Lower lobe of right lung (tissue), 2 donors: ENCODE measurements around the gene DUSP16. TPM values are rescaled to one million over a fixed set of nuclear protein-coding genes. Genes with fewer than 3 reads are reported as not detected.
A peak's percentile ranks its signal among the peaks of the same experiment; 100 is the strongest.
"Not testable (repeated sequence)": the region's sequence is repeated elsewhere in the genome, so short reads cannot be mapped to it uniquely, and the experiment has no call there.

Experiments
- ATAC-seq, 2 donors: fragments of 200-7000 bp; cut with Tn5 transposase; one replicate each; pipeline ENCODE4 v1.9.1; 2020 to 2022; ENCODE audit warnings: mild to moderate bottlenecking in 2 of 2, moderate library complexity in 2 of 2
- DNase-seq: peaks from one replicate; pipeline ENCODE4 v3.0.0-alpha.2; 2020
- H3K27ac ChIP-seq: fragments of 200-600 bp; one replicate; pipeline ENCODE4 v1.8.0; 2022
- H3K27me3 ChIP-seq: fragments of 200-600 bp; one replicate; pipeline ENCODE4 v1.8.0; 2022; ENCODE audit warnings: low read depth
- H3K36me3 ChIP-seq: fragments of 200-600 bp; one replicate; pipeline ENCODE4 v1.8.0; 2022; ENCODE audit warnings: mild to moderate bottlenecking
- H3K4me1 ChIP-seq: fragments of 200-600 bp; one replicate; pipeline ENCODE4 v1.8.0; 2022
- H3K4me3 ChIP-seq: fragments of 200-600 bp; one replicate; pipeline ENCODE4 v1.8.0; 2022; ENCODE audit warnings: mild to moderate bottlenecking
- H3K9me3 ChIP-seq: fragments of 200-600 bp; one replicate; pipeline ENCODE4 v1.8.0; 2022
- intact Hi-C: fragments of 100-400 bp; cut with DNase I; formaldehyde crosslinking; loops from one replicate; pipeline ENCODE4 v1.11.0; 2022
- total RNA-seq: library from RNA; stranded (reverse); fragmentation: NEBNext Ultra II Directional; extraction: Animal tissue kit (Norgen Biotek cat#: 25700); gene quantifications from one replicate; pipeline ENCODE4 v1.2.1, GENCODE V29; 2021
- TF ChIP-seq, protein P1 (sequence below): fragments of 200-600 bp; IDR thresholded peaks from one replicate; pipeline ENCODE4 v1.8.0; 2022; ENCODE audit warnings: antibody characterized with exemption, mild to moderate bottlenecking
- donor health status: DM: no; HTN: yes; CAD: no; lungs with severe emphysema.

DUSP16 gene
- total RNA-seq, 1 donor from 2014 or later, result 44.0 TPM

GRCh38 chr12:12599750-12600643 is 37.3 kb upstream of the DUSP16 start:
- no peaks in the 10 kb centered on the region for H3K36me3 ChIP-seq
- no peaks in the 10 kb centered on the region for H3K4me1 ChIP-seq
- TF ChIP-seq, protein P1, sequence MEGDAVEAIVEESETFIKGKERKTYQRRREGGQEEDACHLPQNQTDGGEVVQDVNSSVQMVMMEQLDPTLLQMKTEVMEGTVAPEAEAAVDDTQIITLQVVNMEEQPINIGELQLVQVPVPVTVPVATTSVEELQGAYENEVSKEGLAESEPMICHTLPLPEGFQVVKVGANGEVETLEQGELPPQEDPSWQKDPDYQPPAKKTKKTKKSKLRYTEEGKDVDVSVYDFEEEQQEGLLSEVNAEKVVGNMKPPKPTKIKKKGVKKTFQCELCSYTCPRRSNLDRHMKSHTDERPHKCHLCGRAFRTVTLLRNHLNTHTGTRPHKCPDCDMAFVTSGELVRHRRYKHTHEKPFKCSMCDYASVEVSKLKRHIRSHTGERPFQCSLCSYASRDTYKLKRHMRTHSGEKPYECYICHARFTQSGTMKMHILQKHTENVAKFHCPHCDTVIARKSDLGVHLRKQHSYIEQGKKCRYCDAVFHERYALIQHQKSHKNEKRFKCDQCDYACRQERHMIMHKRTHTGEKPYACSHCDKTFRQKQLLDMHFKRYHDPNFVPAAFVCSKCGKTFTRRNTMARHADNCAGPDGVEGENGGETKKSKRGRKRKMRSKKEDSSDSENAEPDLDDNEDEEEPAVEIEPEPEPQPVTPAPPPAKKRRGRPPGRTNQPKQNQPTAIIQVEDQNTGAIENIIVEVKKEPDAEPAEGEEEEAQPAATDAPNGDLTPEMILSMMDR, result no peak
- ATAC-seq, result no peak
- no peaks in the 10 kb centered on the region for H3K9me3 ChIP-seq
- no peak overlapping the region for H3K27ac ChIP-seq
- H3K27me3 ChIP-seq, result no peaks in the 10 kb centered on the region
- no peak for DNase-seq
- intact Hi-C loops, result no loop called here
- H3K4me3 ChIP-seq, result no peak overlapping the region

- intact Hi-C loops, result no loop called here
- Histone ChIP-seq H3K9me3 (no peaks in the 10 kb centered on the region), H3K4me1 (no peaks in the 10 kb centered on the region), H3K36me3 (no peaks in the 10 kb centered on the region), H3K27me3 (no peaks in the 10 kb centered on the region), H3K27ac (no peak overlapping the region), H3K4me3 (no peak overlapping the region)
- TF ChIP-seq, protein P1, result no peak
- DNase-seq (no peak), ATAC-seq (no peak)
Measured at GRCh38 chr12:12598864-12599263, 36.2 kb upstream of the DUSP16 start.

GRCh38 chr12:12596598-12596997 is 33.9 kb upstream of the DUSP16 start:
- H3K27me3 ChIP-seq, H3K9me3 ChIP-seq, intact Hi-C loops, DNase-seq, H3K27ac ChIP-seq, H3K36me3 ChIP-seq, H3K4me1 ChIP-seq, ATAC-seq, H3K4me3 ChIP-seq: not testable (repeated sequence)

GRCh38 chr12:12595929-12596328 is 33.3 kb upstream of the DUSP16 start:
- H3K4me1 ChIP-seq, H3K36me3 ChIP-seq, DNase-seq, ATAC-seq, intact Hi-C loops, H3K4me3 ChIP-seq, H3K27me3 ChIP-seq, H3K9me3 ChIP-seq, H3K27ac ChIP-seq: not testable (repeated sequence)

GRCh38 chr12:12592930-12593329 is 30.3 kb upstream of the DUSP16 start:
- TF ChIP-seq, protein P1, result no peak
- H3K36me3 ChIP-seq, result no peaks in the 10 kb centered on the region
- no peaks in the 10 kb centered on the region for H3K9me3 ChIP-seq
- no peaks in the 10 kb centered on the region for H3K4me1 ChIP-seq
- peak in 1 of 2 donors; percentile 54 for ATAC-seq
- no peak for DNase-seq
- intact Hi-C loops, result no loop called here
- peaks cover 6% of the 10 kb centered on the region for H3K27me3 ChIP-seq
- H3K27ac ChIP-seq, result no peak overlapping the region
- H3K4me3 ChIP-seq, result no peak overlapping the region

- TF ChIP-seq, protein P1, result no peak
- H3K27ac ChIP-seq, result no peak overlapping the region
- H3K36me3 ChIP-seq, result no peaks in the 10 kb centered on the region
- peaks cover 6% of the 10 kb centered on the region for H3K27me3 ChIP-seq
- no peaks in the 10 kb centered on the region for H3K4me1 ChIP-seq
- no peak for ATAC-seq
- DNase-seq, result no peak
- H3K4me3 ChIP-seq, result no peak overlapping the region
- intact Hi-C loops, result no loop called here
- no peaks in the 10 kb centered on the region for H3K9me3 ChIP-seq
Measured at GRCh38 chr12:12590961-12591360, 28.3 kb upstream of the DUSP16 start.

DNA sequence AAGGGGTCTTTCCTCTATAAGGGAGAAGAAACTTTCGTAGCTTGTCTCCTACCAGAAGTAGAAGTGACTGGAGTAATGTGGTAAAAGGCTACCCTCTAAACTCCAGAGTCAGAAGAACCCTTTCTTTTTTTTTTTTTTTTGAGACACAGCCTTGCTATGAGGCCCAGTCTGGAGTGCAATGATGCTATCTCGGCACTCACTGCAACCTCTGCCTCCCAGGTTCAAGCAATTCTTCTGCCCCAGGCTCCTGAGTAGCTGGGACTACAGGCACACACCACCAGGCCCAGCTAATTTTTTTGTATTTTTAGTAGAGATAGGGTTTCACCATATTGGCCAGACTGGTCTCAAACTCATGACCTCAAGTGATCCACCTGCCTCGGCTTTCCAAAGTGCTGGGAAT is 25.8 kb upstream of the DUSP16 start:
- DNase-seq, H3K9me3 ChIP-seq, intact Hi-C loops, H3K36me3 ChIP-seq, H3K4me3 ChIP-seq, H3K4me1 ChIP-seq, H3K27me3 ChIP-seq, H3K27ac ChIP-seq, ATAC-seq: not testable (repeated sequence)
